ACHN (cell line): ENCODE measurements around the gene KCNH5.

ENCODE experiments used
- DNase-seq: peaks from one replicate; pipeline ENCODE4 v3.0.0-alpha.2; 2015
- in situ Hi-C: cut with HindIII; loops from 2 replicates; pipeline ENCODE4 v1.10.0; 2017; ENCODE audit warnings: low sequenced_read_pairs, low pct_ligation_motif_present, low pct_unique_long_range_greater_than_20kb

KCNH5 gene

DNA sequence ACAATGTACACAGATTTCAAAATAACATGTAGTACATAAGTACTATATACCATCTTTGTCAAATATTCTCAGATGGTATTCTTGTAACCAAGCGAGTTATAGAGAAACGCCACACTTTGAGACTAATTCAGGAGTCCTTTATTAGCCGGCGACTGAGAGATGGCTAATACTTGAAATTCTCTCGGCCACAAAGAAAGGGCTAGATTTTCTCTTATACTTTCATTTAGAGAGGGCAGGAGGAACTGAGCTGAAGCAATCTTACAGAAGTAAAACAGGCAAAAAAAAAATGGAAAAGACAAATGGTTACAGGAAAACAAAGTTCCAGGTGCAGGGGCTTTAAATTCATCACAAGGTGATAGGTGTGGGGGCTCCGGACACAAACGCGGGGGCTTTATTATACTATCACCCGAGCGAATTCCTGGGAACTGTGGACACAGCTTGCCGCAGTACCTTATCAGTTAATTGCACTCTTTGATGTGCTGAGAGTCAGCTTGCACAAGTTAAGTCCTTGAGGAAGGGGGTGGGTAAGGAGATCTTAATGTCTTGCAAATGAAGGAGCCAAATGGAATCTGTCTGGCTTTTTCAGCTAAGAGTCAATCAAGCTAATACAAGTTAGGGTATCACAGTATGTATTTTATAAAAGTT is 382.3 kb downstream of the KCNH5 start:
- in situ Hi-C loops, result no loop called here
- DNase-seq, result no peak

- DNase-seq, result no peak
- in situ Hi-C loops, result no loop called here
These were observed 383.4 kb downstream of the KCNH5 start for GRCh38 chr14:62661818-62662217.

GRCh38 chr14:62658631-62659030 is 386.6 kb downstream of the KCNH5 start:
- in situ Hi-C loops, result no loop called here
- DNase-seq, result no peak

- in situ Hi-C loops, result no loop called here
- DNase-seq, result no peak
These were observed 387.9 kb downstream of the KCNH5 start for GRCh38 chr14:62657376-62657775.

DNA sequence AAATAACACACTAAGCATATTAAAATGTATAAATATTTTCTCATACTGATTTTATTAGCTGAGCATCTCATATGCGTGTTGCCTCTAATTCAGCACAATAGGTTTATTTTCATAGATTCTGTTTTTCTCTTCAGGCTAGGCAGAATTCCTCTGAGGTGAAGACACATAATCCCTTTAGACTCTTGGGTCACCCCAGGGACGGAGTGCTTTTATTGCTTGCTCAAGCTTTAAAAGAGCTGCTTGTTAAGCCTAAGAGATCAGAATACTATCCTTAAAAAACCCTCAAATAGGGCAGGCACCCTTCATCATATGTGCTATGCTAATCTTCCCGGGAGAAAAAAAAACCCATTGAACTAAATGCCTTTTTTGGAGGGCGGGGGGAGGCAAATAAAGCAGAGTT is 390.1 kb downstream of the KCNH5 start:
- in situ Hi-C loops, result no loop called here
- no peak for DNase-seq

- in situ Hi-C loops, result no loop called here
- DNase-seq, result no peak
These were observed 390.6 kb downstream of the KCNH5 start for GRCh38 chr14:62654641-62655040.
